Measurements from ENCODE around the gene PPP1R14B.

The PPP1R14B gene

DNA sequence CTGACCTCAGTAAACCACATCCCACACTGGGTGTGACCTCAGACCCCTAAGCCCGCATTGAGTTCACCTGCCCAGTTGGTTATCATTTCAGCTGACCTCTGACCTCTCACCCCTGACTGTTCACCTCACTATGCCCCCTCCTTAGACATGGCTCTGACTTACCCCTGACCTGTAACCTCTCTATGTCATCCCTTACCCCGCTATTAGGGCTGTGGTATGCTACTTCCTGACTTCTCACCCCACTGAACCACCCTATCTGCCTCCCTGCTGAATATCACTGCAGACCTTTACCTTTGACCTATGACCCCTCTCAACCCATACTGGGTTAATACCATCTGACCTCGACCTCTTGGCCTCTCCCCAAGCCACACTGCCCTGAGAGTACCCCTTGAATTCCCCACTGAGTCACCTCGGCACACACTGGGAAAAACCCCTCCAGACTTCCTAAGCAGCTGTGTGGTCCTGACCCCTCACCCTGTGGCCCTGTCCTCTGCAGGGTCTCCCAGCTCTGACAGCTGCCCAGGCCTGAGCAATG lies 12.9 kb upstream of the PPP1R14B start:
- H3K27me3 Mint-ChIP-seq, result no peaks in the 10 kb centered on the region
- H3K4me1 Mint-ChIP-seq, result peaks cover 6% of the 10 kb centered on the region
- H3K36me3 Mint-ChIP-seq, result peaks cover 16% of the 10 kb centered on the region
- no peaks in the 10 kb centered on the region for H3K9me3 Mint-ChIP-seq
- no peak for DNase-seq
- CTCF ChIA-PET, result no interaction called here
- no peak overlapping the region for H3K4me3 Mint-ChIP-seq
- no peak overlapping the region for H3K27ac Mint-ChIP-seq

- H3K4me1 Mint-ChIP-seq, result peaks cover 6% of the 10 kb centered on the region
- H3K36me3 Mint-ChIP-seq, result peaks cover 16% of the 10 kb centered on the region
- CTCF ChIA-PET, result interaction anchor here (0.7 to 1.1 kb wide), 2 partner anchors 9 to 10 kb away, joined by 3 read pairs; no protein-coding TSS in a partner anchor
- no peak for DNase-seq
- no peak overlapping the region for H3K27ac Mint-ChIP-seq
- no peaks in the 10 kb centered on the region for H3K9me3 Mint-ChIP-seq
- H3K4me3 Mint-ChIP-seq, result no peak overlapping the region
- H3K27me3 Mint-ChIP-seq, result no peaks in the 10 kb centered on the region
Observed at GRCh38 chr11:64258946-64259532, 12.3 kb upstream of the PPP1R14B start.

DNA sequence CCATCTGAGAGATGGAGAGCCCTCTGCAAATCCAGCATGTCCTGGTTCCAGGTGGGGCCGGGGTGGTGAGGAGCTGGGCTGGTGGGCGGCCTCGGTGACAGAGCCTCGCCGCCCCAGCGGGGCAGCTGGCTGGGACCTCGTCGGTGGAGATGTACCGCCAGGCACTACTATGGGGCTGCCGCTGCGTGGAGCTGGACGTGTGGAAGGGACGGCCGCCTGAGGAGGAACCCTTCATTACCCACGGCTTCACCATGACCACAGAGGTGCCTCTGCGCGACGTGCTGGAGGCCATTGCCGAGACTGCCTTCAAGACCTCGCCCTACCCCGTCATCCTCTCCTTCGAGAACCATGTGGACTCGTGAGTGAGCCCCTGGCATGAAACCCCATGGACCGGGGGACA lies 11.6 kb upstream of the PPP1R14B start:
- no peaks in the 10 kb centered on the region for H3K27me3 Mint-ChIP-seq
- no peak for DNase-seq
- peaks cover 13% of the 10 kb centered on the region for H3K4me1 Mint-ChIP-seq
- H3K4me3 Mint-ChIP-seq, result no peak overlapping the region
- CTCF ChIA-PET, result interaction anchor here (0.6 to 1.1 kb wide), 4 partner anchors 8 to 44 kb away, joined by 3 read pairs; partner anchors contain the start of gene PPP1R14B
- H3K27ac Mint-ChIP-seq, result no peak overlapping the region
- peaks cover 16% of the 10 kb centered on the region for H3K36me3 Mint-ChIP-seq
- no peaks in the 10 kb centered on the region for H3K9me3 Mint-ChIP-seq

- peaks cover 24% of the 10 kb centered on the region for H3K4me1 Mint-ChIP-seq
- H3K36me3 Mint-ChIP-seq, result peaks cover 10% of the 10 kb centered on the region
- H3K27me3 Mint-ChIP-seq, result peaks cover 8% of the 10 kb centered on the region
- CTCF ChIA-PET, result interaction anchor here (1.0 to 1.2 kb wide), 2 partner anchors 11 to 48 kb away, joined by 4 read pairs; no protein-coding TSS in a partner anchor
- no peak overlapping the region for H3K27ac Mint-ChIP-seq
- DNase-seq, result no peak
- H3K9me3 Mint-ChIP-seq, result no peaks in the 10 kb centered on the region
- no peak overlapping the region for H3K4me3 Mint-ChIP-seq
Observed at GRCh38 chr11:64256300-64256699, 9.6 kb upstream of the PPP1R14B start.

DNA sequence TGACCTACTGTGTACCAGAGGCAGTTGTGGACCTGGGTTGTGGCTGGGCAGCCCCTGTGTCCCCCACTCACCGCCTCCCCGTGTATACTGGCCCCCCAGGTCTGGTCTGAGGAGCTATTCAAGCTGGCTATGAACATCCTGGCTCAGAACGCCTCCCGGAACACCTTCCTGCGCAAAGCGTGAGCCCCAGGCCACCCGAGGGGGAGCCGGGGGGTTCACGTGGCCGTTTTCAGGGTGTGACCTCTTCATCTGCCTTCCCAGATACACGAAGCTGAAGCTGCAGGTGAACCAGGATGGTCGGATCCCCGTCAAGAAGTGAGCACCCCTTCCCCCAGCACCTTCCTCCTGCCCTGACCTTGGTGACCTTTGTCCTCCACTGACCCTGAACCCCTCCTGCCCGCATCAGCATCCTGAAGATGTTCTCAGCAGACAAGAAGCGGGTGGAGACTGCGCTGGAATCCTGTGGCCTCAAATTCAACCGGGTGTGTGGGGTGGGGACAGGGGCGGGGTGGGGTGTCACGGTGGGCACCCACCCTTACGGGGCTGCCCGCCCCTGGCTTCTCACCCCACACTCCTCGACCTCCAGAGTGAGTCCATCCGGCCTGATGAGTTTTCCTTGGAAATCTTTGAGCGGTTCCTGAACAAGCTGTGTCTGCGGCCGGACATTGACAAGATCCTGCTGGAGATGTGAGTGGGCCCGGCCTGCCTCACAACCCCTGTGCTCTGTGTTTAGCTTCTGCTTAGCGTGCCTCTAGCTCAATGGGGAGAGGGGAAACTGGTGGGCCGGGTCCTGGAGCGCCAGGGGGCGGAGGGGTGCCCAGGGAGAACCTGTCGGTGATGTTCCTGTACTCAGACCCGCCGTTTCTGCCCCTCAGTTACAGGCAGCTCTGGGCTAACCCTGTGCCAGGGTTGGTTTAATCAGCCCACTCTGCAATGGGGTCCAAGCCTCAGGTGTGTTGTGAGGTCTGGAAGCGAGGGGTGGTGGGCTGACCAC lies 8.7 kb upstream of the PPP1R14B start:
- Mint-ChIP-seq H3K27me3 (peaks cover 15% of the 10 kb centered on the region), H3K27ac (no peak overlapping the region), H3K4me3 (no peak overlapping the region), H3K9me3 (no peaks in the 10 kb centered on the region), H3K36me3 (peaks cover 10% of the 10 kb centered on the region), H3K4me1 (peaks cover 29% of the 10 kb centered on the region)
- CTCF ChIA-PET, result interaction anchor here (1.0 to 1.2 kb wide), 2 partner anchors 10 to 49 kb away, joined by 4 read pairs; no protein-coding TSS in a partner anchor
- DNase-seq, result no peak

GRCh38 chr11:64254326-64254725 lies 7.6 kb upstream of the PPP1R14B start:
- no peak for DNase-seq
- Mint-ChIP-seq H3K4me1 (peaks cover 27% of the 10 kb centered on the region), H3K4me3 (no peak overlapping the region), H3K27ac (no peak overlapping the region), H3K27me3 (peaks cover 18% of the 10 kb centered on the region), H3K9me3 (no peaks in the 10 kb centered on the region), H3K36me3 (peaks cover 6% of the 10 kb centered on the region)
- CTCF ChIA-PET, result no interaction called here

DNA sequence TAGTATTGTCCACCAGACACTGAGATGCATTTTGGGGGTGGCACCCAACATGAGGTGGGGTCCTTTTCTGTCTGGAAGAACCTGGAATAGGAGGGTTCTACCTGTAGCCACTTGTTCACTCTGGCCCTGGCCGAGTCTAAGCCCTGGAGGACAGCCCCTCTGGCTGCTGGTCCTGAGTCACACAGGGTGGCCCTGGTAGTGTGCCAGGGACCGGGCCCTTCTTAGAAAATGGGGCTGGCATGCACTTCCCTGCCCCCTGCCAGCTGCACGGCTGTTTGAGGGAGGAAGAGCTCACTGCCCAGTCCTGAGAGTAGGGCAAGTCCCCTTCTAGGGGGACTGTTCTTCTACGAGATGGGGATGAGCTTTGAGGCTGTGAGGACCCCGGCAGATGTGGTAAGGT lies 6.7 kb upstream of the PPP1R14B start:
- Mint-ChIP-seq H3K27me3 (peaks cover 18% of the 10 kb centered on the region), H3K27ac (no peak overlapping the region), H3K9me3 (no peaks in the 10 kb centered on the region), H3K36me3 (peaks cover 4% of the 10 kb centered on the region), H3K4me3 (peak overlapping the region; percentile 85), H3K4me1 (peaks cover 26% of the 10 kb centered on the region)
- no peak for DNase-seq
- CTCF ChIA-PET, result no interaction called here

GRCh38 chr11:64253043-64253442 lies 6.3 kb upstream of the PPP1R14B start:
- peak overlapping the region; percentile 85 for H3K4me3 Mint-ChIP-seq

DNA sequence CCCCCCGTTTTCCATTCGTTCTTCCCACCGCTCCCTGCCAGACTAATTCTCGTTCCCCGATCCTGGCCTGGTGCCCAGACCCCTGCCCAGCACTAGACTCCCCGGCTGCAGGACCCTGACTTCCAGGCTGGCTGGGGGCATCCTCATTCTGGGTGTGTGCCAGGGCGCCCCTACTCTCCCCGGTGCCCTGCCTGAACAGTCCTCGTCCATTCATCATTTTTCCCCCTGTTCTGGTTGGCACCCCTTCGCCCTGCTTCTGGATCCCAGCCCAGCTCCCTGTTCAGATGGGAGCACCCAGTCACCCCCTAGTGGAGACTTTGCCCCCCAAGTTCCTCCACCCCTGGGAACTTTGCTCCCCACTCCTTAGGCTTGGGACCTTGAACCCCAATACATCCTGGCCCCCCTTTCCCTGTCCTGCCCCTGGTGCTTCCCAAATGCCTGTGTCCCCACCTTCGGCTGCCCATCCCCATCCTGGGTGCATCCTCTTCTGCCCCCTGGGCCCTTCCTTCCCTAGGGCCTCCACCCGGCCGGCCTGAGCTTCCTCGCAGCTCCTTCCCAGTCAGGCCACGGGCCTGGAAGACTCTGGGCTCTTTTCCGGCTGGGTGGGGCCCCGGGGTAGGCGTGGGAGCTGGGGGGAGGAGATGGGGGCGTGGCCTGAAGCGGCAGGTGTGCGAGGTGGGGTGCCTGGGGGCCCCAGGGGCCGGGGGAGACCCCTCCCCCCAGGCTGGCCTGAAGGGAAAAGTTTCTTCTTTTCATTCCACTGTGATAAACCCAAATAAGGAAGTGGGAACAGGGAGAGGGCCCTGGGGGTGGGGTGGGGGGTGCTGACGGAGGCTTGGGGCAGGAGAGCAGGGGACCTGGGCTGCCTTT lies 5.5 kb upstream of the PPP1R14B start:
- Mint-ChIP-seq H3K27me3 (peaks cover 18% of the 10 kb centered on the region), H3K4me1 (peaks cover 31% of the 10 kb centered on the region)

More at GRCh38 chr11:64253043-64253442, 6.3 kb upstream of the PPP1R14B start:
- H3K9me3 Mint-ChIP-seq, result no peaks in the 10 kb centered on the region
- H3K27ac Mint-ChIP-seq, result no peak overlapping the region
- no peak for DNase-seq
- CTCF ChIA-PET, result interaction anchor here (3.5 kb wide), 1 partner anchor 47 kb away, joined by 31 read pairs; the partner anchor contains the start of gene FERMT3
- peaks cover 27% of the 10 kb centered on the region for H3K4me1 Mint-ChIP-seq
- peaks cover 4% of the 10 kb centered on the region for H3K36me3 Mint-ChIP-seq
- peaks cover 18% of the 10 kb centered on the region for H3K27me3 Mint-ChIP-seq

DNA sequence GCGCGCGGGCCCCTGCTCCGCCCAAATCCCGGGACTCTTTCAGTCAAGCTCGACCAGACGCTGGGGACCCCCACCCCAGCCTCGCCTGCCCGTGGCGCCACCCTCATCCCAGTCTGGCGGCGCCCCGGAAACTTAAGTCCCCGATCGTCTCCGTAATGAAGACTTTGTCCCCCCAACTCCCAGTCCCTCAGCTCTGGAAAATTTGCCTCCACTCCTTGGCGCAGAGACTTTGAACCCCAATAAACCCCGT lies 4.9 kb upstream of the PPP1R14B start:
- Mint-ChIP-seq H3K4me3 (peak overlapping the region; percentile 85), H3K36me3 (peaks cover 2% of the 10 kb centered on the region), H3K27ac (no peak overlapping the region), H3K9me3 (no peaks in the 10 kb centered on the region), H3K4me1 (peaks cover 35% of the 10 kb centered on the region), H3K27me3 (peaks cover 18% of the 10 kb centered on the region)
- CTCF ChIA-PET, result interaction anchor here (1.1 to 3.5 kb wide), 6 partner anchors 11 to 80 kb away, joined by 3 to 31 read pairs (median 10); partner anchors contain the start of genes FERMT3 and FKBP2
- no peak for DNase-seq

More for the DNA sequence above, 5.5 kb upstream of the PPP1R14B start:
- Mint-ChIP-seq H3K9me3 (no peaks in the 10 kb centered on the region), H3K36me3 (peaks cover 2% of the 10 kb centered on the region), H3K27ac (no peak overlapping the region), H3K4me3 (peak overlapping the region; percentile 85)
- peak; percentile 60 for DNase-seq
- CTCF ChIA-PET, result interaction anchor here (0.9 to 3.5 kb wide), 7 partner anchors 11 to 79 kb away, joined by 3 to 31 read pairs (median 8); partner anchors contain the start of genes FERMT3 and FKBP2

- peaks cover 35% of the 10 kb centered on the region for H3K4me1 Mint-ChIP-seq
- CTCF ChIA-PET, result interaction anchor here (1.1 to 4.3 kb wide), 8 partner anchors 10 to 80 kb away, joined by 3 to 31 read pairs (median 12); partner anchors contain the start of genes ESRRA, FERMT3 and FKBP2
- H3K27ac Mint-ChIP-seq, result peak within 1 kb of the TSS; percentile 60
- H3K27me3 Mint-ChIP-seq, result peaks cover 18% of the 10 kb centered on the region
- peak within 1 kb of the TSS; percentile 85 for H3K4me3 Mint-ChIP-seq
- H3K36me3 Mint-ChIP-seq, result peaks cover 2% of the 10 kb centered on the region
- peak; percentile 69 for DNase-seq
- H3K9me3 Mint-ChIP-seq, result no peaks in the 10 kb centered on the region
Observed at GRCh38 chr11:64251016-64251752, 4.4 kb upstream of the PPP1R14B start, which contains the start of gene PLCB3. Gene PLCB3 (plus strand): TSS chr11:64251530. CDS start chr11:64251650, 120 bp downstream.

DNA sequence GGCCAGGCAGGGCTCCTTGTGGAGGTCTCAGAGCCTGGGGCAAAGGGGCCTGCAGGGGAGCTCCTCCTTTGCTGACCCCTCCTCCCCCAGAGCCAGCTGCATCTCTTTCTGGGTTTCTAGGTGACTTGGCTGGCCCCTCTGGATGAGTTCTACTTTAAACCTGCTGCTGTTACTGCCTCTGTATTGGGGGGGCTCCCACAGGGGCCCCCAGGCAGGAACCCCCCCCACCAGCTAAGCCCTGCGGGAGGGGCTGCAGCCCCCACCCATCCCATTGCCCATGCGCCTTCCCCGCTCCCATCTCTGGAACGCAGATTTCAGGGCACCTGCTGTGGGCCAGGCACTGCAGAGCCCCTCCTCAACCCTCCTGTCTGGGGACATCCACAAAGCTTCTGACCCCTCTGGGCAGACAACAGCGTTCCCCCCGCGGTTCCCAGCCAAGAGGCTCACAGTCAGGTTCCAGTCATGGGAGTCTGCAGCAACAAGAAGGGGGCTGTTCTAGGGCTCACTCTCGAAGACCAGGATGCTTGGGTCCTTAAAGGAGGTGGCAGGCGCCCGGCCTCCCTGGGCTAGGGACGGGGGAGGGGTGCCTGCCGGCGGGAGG lies 3.8 kb upstream of the PPP1R14B start:
- CTCF ChIA-PET, result interaction anchor here (0.9 to 4.3 kb wide), 11 partner anchors 8 to 494 kb away, joined by 3 to 31 read pairs (median 4); partner anchors contain the start of genes CCDC88B, ESRRA, FERMT3 and FKBP2
- H3K4me3 Mint-ChIP-seq, result peak overlapping the region; percentile 79

More for the DNA sequence above, 3.8 kb upstream of the PPP1R14B start:
- H3K9me3 Mint-ChIP-seq, result no peaks in the 10 kb centered on the region
- DNase-seq, result no peak
- H3K27me3 Mint-ChIP-seq, result peaks cover 18% of the 10 kb centered on the region
- H3K27ac Mint-ChIP-seq, result no peak overlapping the region
- no peaks in the 10 kb centered on the region for H3K36me3 Mint-ChIP-seq
- H3K4me1 Mint-ChIP-seq, result peaks cover 39% of the 10 kb centered on the region
